Renal cortex interstitium (tissue), 15 donors: ENCODE results near the gene COL6A5. TPM values are rescaled to one million over a fixed set of nuclear protein-coding genes. Genes with fewer than 3 reads are reported as not detected.
"Not testable (repeated sequence)": the region's sequence is repeated elsewhere in the genome, so short reads cannot be mapped to it uniquely, and the experiment has no call there.

Experiments used
- DNase-seq, 11 donors: peaks; one replicate each; pipeline ENCODE4 v3.0.0-alpha.2; 2013; ENCODE audit warnings: low read depth in 9 of 11, low spot score in 4 of 11; ENCODE audit errors: extremely low read depth in 1 of 11
- long read RNA-seq, 16 experiments: transcript quantifications; one replicate each; lab custom pipeline, GENCODE V29; 2026
- polyA plus RNA-seq, 3 donors: library from polyadenylated mRNA; unstranded; fragments of 120-200 nt; gene quantifications; one replicate each; pipeline ENCODE4 v1.2.1, GENCODE V29; 2013; ENCODE audit not compliant: insufficient read length in 3 of 3

Gene COL6A5, protein sequence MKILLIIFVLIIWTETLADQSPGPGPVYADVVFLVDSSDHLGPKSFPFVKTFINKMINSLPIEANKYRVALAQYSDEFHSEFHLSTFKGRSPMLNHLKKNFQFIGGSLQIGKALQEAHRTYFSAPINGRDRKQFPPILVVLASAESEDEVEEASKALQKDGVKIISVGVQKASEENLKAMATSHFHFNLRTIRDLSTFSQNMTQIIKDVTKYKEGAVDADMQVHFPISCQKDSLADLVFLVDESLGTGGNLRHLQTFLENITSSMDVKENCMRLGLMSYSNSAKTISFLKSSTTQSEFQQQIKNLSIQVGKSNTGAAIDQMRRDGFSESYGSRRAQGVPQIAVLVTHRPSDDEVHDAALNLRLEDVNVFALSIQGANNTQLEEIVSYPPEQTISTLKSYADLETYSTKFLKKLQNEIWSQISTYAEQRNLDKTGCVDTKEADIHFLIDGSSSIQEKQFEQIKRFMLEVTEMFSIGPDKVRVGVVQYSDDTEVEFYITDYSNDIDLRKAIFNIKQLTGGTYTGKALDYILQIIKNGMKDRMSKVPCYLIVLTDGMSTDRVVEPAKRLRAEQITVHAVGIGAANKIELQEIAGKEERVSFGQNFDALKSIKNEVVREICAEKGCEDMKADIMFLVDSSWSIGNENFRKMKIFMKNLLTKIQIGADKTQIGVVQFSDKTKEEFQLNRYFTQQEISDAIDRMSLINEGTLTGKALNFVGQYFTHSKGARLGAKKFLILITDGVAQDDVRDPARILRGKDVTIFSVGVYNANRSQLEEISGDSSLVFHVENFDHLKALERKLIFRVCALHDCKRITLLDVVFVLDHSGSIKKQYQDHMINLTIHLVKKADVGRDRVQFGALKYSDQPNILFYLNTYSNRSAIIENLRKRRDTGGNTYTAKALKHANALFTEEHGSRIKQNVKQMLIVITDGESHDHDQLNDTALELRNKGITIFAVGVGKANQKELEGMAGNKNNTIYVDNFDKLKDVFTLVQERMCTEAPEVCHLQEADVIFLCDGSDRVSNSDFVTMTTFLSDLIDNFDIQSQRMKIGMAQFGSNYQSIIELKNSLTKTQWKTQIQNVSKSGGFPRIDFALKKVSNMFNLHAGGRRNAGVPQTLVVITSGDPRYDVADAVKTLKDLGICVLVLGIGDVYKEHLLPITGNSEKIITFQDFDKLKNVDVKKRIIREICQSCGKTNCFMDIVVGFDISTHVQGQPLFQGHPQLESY (N-terminal part only)
- under 1 TPM; 0.04 to 0.06 (median 0.05) TPM for polyA plus RNA-seq
- long read RNA-seq, donor 1: 0 reads
- long read RNA-seq, donor 2: 0 reads
- long read RNA-seq, donor 3: 0 reads
- long read RNA-seq, donor 4: 0 reads
- long read RNA-seq, donor 5: 0 reads
- long read RNA-seq, donor 6: 0 reads
- long read RNA-seq, donor 7: 0 reads
- long read RNA-seq, donor 8: 0 reads
- long read RNA-seq, donor 9: 0 reads
- long read RNA-seq, donor 10: 0 reads
- long read RNA-seq, donor 11: 0 reads
- long read RNA-seq, donor 12: 0 reads
- long read RNA-seq, donor 13: 0 reads
- long read RNA-seq, donor 14: 0 reads
- long read RNA-seq, donor 15: 0 reads
- long read RNA-seq, donor 16, partial matches to known transcripts: 0 of 1 reads
- long read RNA-seq, donor 16, other reads (novel, unspliced or antisense): 0 of 1 reads

- peak in 10 of 11 donors; percentile 6 to 36 (median 22) for DNase-seq
Measured at GRCh38 chr3:130345487-130346079, at the start of gene COL6A5. Gene COL6A5 (plus strand): TSS chr3:130345672. CDS start chr3:130373639, 27,967 bp downstream.

- no peak for DNase-seq
Measured at GRCh38 chr3:130299531-130299930, 45.9 kb upstream of the COL6A5 start.

GRCh38 chr3:130300888-130301287 is 44.6 kb upstream of the COL6A5 start:
- DNase-seq: no peak

DNA sequence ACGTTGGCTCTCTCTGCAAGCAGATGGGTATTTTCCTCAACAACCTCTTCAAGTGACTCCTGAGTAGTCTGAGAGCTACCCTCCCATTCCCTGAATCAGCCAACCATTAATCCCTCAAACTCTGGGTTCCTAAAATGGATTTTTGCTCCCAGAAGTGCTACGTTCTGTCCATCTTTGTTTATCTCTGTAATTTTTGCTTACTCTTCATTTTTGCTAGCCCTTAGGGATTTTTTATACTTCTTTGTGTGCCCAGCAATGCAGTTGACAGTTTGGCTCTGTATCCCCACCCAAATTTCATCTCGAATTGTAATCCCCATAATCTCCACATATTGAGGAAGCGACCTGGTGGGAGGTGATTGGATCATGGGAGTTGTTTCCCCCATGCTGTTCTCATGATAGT is 35.4 kb upstream of the COL6A5 start:
- DNase-seq: no peak

- DNase-seq: no peak
Measured at GRCh38 chr3:130312374-130312773, 33.1 kb upstream of the COL6A5 start.

GRCh38 chr3:130316169-130316568 is 29.3 kb upstream of the COL6A5 start:
- DNase-seq: no peak

GRCh38 chr3:130323503-130323902 is 22.0 kb upstream of the COL6A5 start:
- no peak for DNase-seq

- DNase-seq: no peak
Measured at GRCh38 chr3:130340766-130341165, 4.7 kb upstream of the COL6A5 start.

- no peak for DNase-seq
Measured at GRCh38 chr3:130341388-130341787, 4.1 kb upstream of the COL6A5 start.

DNA sequence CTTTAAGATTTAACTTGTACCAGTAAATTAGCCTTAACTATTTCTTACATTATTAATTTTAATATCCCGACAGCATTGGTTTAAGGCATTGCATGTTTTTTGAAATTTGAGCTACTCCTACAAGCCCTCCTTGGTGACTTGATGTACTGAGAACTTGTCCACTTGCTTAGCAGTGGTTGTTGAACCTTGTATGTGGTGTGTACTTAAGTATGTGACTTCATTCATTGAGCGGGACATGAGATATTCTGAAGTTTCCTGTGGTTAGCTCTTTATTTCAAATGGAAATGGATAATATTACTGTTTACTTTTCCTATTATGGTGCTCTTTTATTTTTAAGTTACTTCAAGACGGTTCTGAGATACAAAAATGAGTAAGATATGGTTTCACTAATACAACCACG is 3.6 kb upstream of the COL6A5 start:
- no peak for DNase-seq

DNA sequence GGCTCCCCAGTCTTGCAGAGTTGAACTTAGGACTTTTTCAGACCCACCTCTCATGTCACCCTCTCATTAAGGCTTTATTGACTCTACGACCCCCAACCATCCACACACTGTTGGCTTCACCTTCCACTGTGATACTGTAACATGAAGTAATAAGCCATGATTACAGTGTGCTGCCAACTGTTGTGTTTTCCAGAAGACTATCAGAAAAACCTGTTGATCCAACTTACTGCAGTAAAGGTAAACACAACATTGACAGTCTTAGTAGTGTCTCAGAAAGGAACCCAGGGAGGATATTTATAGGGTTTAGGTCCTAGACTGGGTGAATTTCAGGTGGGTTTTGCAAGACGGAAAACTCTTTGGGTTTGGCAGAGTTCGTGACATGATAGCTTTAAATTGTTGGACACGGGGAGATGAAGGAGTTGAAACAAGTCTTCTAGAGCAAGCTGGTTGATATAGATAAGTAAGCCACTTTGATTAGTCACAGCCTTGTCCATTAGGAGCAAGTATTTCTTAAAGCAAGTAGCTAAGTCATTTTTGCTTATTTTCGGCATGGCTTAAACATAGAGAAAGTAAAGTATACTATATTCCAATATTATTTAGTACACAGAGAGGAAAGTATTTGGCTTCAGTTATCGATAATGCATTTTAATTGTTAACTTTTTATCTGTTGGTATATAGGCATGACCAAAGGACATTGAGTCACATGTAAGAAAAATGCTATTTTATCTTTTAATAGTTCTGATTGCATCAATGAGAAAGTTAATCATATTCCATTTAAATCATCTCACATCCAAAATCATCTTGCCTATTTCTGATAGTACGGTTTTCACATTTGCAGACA is 2.4 kb upstream of the COL6A5 start:
- DNase-seq: no peak

DNA sequence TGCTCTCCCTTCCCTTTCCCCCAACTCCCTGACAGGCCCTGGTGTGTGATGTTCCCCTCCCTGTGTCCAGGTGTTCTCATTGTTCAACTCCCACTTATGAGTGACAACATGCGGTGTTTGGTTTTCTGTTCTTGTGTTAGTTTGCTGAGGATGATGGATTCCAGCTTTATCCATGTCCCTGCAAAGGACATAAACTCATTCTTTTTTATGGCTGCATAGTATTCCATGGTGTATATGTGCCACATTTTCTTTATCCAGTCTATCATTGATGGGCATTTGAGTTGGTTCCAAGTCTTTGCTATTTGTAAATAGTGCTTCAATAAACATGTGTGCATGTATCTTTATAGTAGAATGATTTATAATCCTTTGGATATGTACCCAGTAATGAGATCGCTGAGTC is 2.8 kb downstream of the COL6A5 start:
- not testable (repeated sequence) for DNase-seq

GRCh38 chr3:130354430-130354829 is 9.0 kb downstream of the COL6A5 start:
- DNase-seq: no peak

DNA sequence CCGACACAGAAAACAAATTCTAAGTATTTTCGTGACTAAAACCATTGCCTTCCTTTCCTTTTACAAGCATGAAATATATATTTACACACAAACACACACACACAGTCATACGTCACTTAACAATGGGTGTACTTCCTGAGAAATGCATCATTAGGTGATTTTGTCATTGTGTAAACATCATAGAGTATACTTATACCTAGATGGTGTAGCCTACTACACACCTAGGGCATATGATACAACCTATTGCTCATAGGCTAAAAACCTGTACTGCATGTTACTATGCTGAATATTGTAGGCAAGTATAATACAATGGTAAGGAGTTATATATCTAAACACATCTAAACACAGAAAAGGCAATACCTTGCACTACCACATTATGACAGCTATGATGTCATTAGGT is 28.6 kb downstream of the COL6A5 start:
- DNase-seq: no peak

DNA sequence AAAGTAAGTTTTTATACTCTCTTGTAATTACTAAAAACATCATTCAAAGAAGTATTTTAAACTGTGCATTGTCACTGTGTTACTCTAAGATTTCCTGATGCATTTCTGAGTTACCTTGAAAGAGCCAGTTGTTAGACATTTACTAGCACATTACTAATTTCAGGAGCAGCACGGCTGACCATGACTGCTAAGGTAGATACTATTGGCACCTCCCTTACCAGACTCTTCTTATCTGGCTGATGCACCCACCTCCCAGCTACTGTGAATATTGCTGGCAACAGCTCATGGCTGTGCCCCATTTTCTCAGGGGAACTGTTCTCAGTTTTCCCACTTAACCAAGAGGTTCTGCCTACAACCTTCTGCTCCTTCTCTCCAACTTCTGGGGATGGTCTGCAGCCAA is 29.4 kb downstream of the COL6A5 start:
- no peak for DNase-seq

DNA sequence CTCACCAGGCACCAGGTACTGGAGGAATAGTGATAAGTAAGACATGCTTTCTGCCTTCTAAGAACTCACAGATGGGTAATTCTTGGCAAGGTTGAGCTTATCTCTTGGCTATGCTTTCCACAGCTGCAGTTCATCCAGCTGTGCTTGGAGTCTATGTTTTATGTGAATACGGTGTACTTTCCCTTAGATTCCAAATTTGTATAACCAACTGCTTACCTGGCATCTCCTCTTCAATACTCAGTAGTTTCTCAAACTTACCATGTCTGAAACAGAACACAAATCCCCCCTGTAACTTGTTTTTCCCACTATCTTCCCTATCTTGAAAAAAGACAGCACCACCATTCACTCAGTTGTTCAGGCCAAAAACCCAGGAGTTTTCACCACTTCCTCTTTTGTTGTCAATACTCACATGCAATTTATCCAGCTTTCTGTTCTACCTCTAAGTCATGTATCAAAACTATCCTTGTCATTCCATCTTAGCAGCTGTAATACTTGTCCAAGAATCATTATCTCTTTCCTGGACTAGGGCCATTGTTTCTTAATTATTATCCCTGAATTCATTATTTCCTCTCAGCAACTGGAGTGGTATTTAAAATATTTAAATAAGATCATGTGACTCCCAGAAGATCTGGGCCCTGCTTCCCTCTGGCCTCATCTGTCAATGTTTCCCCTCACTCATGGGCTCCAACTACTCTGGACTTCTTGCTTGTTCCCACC is 32.6 kb downstream of the COL6A5 start:
- DNase-seq: no peak

GRCh38 chr3:130378677-130379191 is 33.3 kb downstream of the COL6A5 start:
- no peak for DNase-seq
